Measurements from ENCODE around the gene RHAG. TPM values are rescaled to one million over a fixed set of nuclear protein-coding genes. Genes with fewer than 3 reads are reported as not detected.

Gene RHAG
- total RNA-seq, 1 donor from 2014 or later: not detected

GRCh38 chr6:49565261-49565660, 71.4 kb downstream of the RHAG start:
- peak; percentile 78 to 84 for DNase-seq (ENCODE audit: low read depth in 2 of 2)

- no peak for DNase-seq (ENCODE audit: low read depth in 2 of 2)
Measured at GRCh38 chr6:49564552-49564951, 72.1 kb downstream of the RHAG start.

- no peak for DNase-seq (ENCODE audit: low read depth in 2 of 2)
Measured at GRCh38 chr6:49563006-49563886, 73.4 kb downstream of the RHAG start.

- no peak for DNase-seq (ENCODE audit: low read depth in 2 of 2)
Measured at GRCh38 chr6:49558238-49558637, 78.4 kb downstream of the RHAG start.

GRCh38 chr6:49557177-49557576, 79.5 kb downstream of the RHAG start:
- no peak for DNase-seq (ENCODE audit: low read depth in 2 of 2)

GRCh38 chr6:49556429-49556837, 80.2 kb downstream of the RHAG start:
- DNase-seq (ENCODE audit: low read depth in 2 of 2): peak; percentile 95 to 98

GRCh38 chr6:49555951-49556350, 80.7 kb downstream of the RHAG start:
- no peak for DNase-seq (ENCODE audit: low read depth in 2 of 2)

Other genes with a start within 250 kb of the RHAG start
- 10.2 and 11.9 TPM in 2 replicates for gene MMUT, start 173.6 kb downstream of the RHAG start, total RNA-seq
- gene CENPQ, start 173.5 kb downstream of the RHAG start, total RNA-seq: 2.9 and 3.1 TPM in 2 replicates
- not detected in 2 replicates for gene GLYATL3, start 136.9 kb downstream of the RHAG start, total RNA-seq
- 23.4 and 45.5 TPM in 2 replicates for gene C6orf141, start 86.2 kb downstream of the RHAG start, total RNA-seq
- gene CRISP2, start 76.7 kb upstream of the RHAG start, total RNA-seq: not detected in 2 replicates
- not detected in 2 replicates for gene CRISP3, start 107.5 kb upstream of the RHAG start, total RNA-seq
- not detected in 2 replicates for gene PGK2, start 150.4 kb upstream of the RHAG start, total RNA-seq
- gene CRISP1, start 229.7 kb upstream of the RHAG start, total RNA-seq: not detected in 2 replicates